Stimulated activated effector memory CD8-positive, alpha-beta T cell treated with anti-CD3 and anti-CD28 coated beads, Interleukin-12 subunit alpha, Interleukin-12 subunit beta, amount 100 ng/mL, for 72 hours (primary cell): ENCODE measurements around the gene TBC1D9.
"Not testable (repeated sequence)": the region's sequence is repeated elsewhere in the genome, so short reads cannot be mapped to it uniquely, and the experiment has no call there.

Experiments used
- ATAC-seq: fragments of 150-1000 bp; cut with Tn5 transposase; 2 replicates; pipeline ENCODE4 v1.10.0; 2021
- DNase-seq, 2 donors: peaks; one replicate each; pipeline ENCODE4 v3.0.0; 2021 to 2022; ENCODE audit warnings: low spot score in 2 of 2
- H3K27ac Mint-ChIP-seq: one replicate; pipeline ENCODE4 v1.8.0; 2022; ENCODE audit warnings: mild to moderate bottlenecking, mixed read lengths
- H3K36me3 Mint-ChIP-seq: one replicate; pipeline ENCODE4 v1.8.0; 2022; ENCODE audit warnings: mild to moderate bottlenecking, mixed read lengths
- H3K4me1 Mint-ChIP-seq: one replicate; pipeline ENCODE4 v1.8.0; 2022; ENCODE audit warnings: mixed read lengths
- H3K4me3 Mint-ChIP-seq: one replicate; pipeline ENCODE4 v1.8.0; 2022; ENCODE audit warnings: mild to moderate bottlenecking, mixed read lengths
- H3K9me3 Mint-ChIP-seq: one replicate; pipeline ENCODE4 v1.8.0; 2022; ENCODE audit warnings: mixed read lengths

The TBC1D9 gene

GRCh38 chr4:140756319-140757231 is at the start of gene TBC1D9:
Gene TBC1D9 (minus strand): TSS chr4:140756385. CDS start chr4:140756045, 340 bp downstream.
- no peak within 1 kb of the TSS for H3K27ac Mint-ChIP-seq
- DNase-seq (no peak), ATAC-seq (peak; percentile 48)
- H3K36me3 Mint-ChIP-seq = no peaks in the 10 kb centered on the region
- H3K4me1 Mint-ChIP-seq = no peaks in the 10 kb centered on the region
- no peak within 1 kb of the TSS for H3K4me3 Mint-ChIP-seq
- no peaks in the 10 kb centered on the region for H3K9me3 Mint-ChIP-seq

DNA sequence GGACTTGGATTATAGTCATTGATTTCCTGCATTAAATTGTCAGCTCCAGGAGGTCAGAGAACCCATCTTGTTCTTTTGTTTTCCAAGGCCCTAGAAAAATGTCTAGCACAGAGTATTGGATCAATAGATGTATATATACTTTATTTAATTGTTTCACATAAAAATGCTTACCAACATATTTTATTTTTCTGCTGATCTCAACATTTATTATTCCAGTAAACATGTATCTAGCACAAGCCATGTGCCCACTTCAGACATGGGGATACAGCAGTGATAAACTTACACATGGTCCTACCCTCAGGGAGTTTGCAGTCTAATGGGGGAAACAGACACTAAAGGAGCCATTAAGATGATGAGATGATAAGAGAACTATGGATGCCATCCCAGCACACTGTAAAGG is 49.1 kb upstream of the TBC1D9 start:
- H3K4me3 Mint-ChIP-seq = no peak overlapping the region

GRCh38 chr4:140802591-140802990 is 46.4 kb upstream of the TBC1D9 start:
- no peak for ATAC-seq
- Mint-ChIP-seq H3K27ac (no peak overlapping the region), H3K9me3 (peaks cover 3% of the 10 kb centered on the region), H3K4me1 (no peaks in the 10 kb centered on the region), H3K36me3 (no peaks in the 10 kb centered on the region), H3K4me3 (no peak overlapping the region)
- no peak for DNase-seq

More for the DNA sequence above, 49.1 kb upstream of the TBC1D9 start:
- no peak for ATAC-seq
- H3K9me3 Mint-ChIP-seq = no peaks in the 10 kb centered on the region
- H3K4me1 Mint-ChIP-seq = no peaks in the 10 kb centered on the region
- no peak overlapping the region for H3K27ac Mint-ChIP-seq
- H3K36me3 Mint-ChIP-seq = no peaks in the 10 kb centered on the region
- DNase-seq = no peak

- DNase-seq = no peak
- H3K36me3 Mint-ChIP-seq = no peaks in the 10 kb centered on the region
- no peak overlapping the region for H3K4me3 Mint-ChIP-seq
- H3K27ac Mint-ChIP-seq = no peak overlapping the region
- ATAC-seq = no peak
- H3K9me3 Mint-ChIP-seq = peaks cover 3% of the 10 kb centered on the region
- H3K4me1 Mint-ChIP-seq = no peaks in the 10 kb centered on the region
Observed at GRCh38 chr4:140800666-140801065, 44.5 kb upstream of the TBC1D9 start.

- Mint-ChIP-seq H3K36me3 (no peaks in the 10 kb centered on the region), H3K4me1 (no peaks in the 10 kb centered on the region), H3K27ac (no peak overlapping the region), H3K4me3 (no peak overlapping the region), H3K9me3 (peaks cover 3% of the 10 kb centered on the region)
- no peak for ATAC-seq
- DNase-seq = no peak
Observed at GRCh38 chr4:140799686-140800225, 43.6 kb upstream of the TBC1D9 start.

- Mint-ChIP-seq H3K27ac (no peak overlapping the region), H3K36me3 (no peaks in the 10 kb centered on the region), H3K4me3 (no peak overlapping the region), H3K4me1 (no peaks in the 10 kb centered on the region), H3K9me3 (no peaks in the 10 kb centered on the region)
- ATAC-seq (no peak), DNase-seq (no peak)
Observed at GRCh38 chr4:140793291-140793690, 37.1 kb upstream of the TBC1D9 start.

DNA sequence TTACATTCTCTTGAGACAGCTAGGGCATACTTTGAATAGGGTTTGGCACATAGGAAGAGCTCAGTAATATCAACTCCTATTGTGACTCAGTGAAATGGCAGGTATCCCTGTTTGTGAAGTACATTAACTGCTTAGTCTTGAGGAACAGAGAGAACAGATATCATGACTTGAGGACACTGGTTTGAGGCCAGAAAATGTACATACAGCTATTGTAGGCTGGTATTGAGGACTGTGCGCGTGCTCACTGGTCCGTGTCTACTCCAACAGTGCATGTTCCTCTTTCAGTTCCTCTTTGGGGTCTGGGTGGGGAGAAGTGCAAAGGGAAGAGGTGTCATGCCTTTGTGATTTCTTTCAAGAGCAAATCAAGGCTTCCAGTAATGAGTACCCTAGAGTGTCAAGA is 34.6 kb upstream of the TBC1D9 start:
- H3K36me3 Mint-ChIP-seq = no peaks in the 10 kb centered on the region
- no peak overlapping the region for H3K4me3 Mint-ChIP-seq
- no peak overlapping the region for H3K27ac Mint-ChIP-seq
- peak; percentile 54 for ATAC-seq
- no peak for DNase-seq
- no peaks in the 10 kb centered on the region for H3K4me1 Mint-ChIP-seq
- H3K9me3 Mint-ChIP-seq = peaks cover 3% of the 10 kb centered on the region

DNA sequence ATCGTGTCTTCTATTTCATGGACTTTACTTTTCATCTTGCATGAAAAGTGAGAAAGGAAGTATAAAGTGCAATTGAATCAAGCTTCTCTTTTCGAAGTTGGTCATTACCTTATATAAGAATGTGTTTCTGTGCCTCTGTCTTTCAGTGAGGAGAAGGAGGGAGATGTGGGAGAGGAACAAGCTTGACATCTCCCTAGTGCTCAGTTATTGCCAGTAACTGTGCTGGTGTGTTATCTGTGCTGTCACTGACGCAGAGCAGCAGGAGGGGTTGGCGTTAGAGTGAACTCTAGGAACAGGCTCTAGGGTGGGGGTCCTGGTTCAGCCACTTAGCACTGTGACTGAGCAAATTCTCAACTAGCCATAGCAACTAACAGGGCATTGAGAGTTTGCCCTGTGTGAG is 34.0 kb upstream of the TBC1D9 start:
- no peaks in the 10 kb centered on the region for H3K36me3 Mint-ChIP-seq
- no peak overlapping the region for H3K27ac Mint-ChIP-seq

DNA sequence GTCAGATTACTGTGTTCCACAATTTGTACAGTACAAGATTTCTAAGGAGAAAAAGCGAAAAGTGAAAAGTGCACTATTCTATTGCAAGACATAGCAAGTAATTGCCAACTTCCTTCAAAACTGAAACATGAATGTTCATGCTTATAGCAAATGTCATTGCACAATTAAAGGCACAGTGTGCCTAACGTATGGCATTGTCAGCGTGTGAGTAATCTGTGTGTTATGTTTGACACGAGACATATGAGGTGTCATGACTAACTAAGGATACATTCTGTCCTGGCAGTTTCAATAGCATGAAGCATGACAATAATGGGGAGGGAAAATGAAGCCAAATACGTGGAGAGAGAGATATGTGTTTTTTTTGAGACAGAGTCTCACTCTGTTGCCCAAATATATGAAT is 33.6 kb upstream of the TBC1D9 start:
- H3K4me1 Mint-ChIP-seq = no peaks in the 10 kb centered on the region
- no peak overlapping the region for H3K27ac Mint-ChIP-seq
- no peaks in the 10 kb centered on the region for H3K36me3 Mint-ChIP-seq
- no peak for DNase-seq
- H3K9me3 Mint-ChIP-seq = peaks cover 3% of the 10 kb centered on the region
- ATAC-seq = no peak
- H3K4me3 Mint-ChIP-seq = no peak overlapping the region

More for the DNA sequence above, 34.0 kb upstream of the TBC1D9 start:
- Mint-ChIP-seq H3K4me1 (no peaks in the 10 kb centered on the region), H3K9me3 (peaks cover 3% of the 10 kb centered on the region), H3K4me3 (no peak overlapping the region)
- DNase-seq = no peak
- ATAC-seq = no peak

DNA sequence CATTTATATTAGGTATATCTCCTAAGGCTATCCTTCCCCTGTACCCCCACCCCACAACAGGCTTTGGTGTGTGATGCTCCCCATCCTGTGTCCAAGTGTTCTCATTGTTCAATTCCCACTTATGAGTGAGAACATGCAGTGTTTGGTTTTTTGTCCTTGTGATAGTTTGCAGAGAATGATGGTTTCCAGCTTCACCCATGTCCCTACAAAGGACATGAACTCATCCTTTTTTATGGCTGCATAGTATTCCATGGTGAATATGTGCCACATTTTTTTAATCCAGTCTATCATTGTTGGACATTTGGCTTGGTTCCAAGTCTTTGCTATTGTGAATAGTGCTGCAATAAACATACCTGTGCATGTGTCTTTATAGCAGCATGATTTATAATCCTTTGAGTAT is 26.6 kb upstream of the TBC1D9 start:
- H3K4me3 Mint-ChIP-seq, H3K36me3 Mint-ChIP-seq, ATAC-seq, H3K9me3 Mint-ChIP-seq, H3K4me1 Mint-ChIP-seq, DNase-seq, H3K27ac Mint-ChIP-seq: not testable (repeated sequence)

DNA sequence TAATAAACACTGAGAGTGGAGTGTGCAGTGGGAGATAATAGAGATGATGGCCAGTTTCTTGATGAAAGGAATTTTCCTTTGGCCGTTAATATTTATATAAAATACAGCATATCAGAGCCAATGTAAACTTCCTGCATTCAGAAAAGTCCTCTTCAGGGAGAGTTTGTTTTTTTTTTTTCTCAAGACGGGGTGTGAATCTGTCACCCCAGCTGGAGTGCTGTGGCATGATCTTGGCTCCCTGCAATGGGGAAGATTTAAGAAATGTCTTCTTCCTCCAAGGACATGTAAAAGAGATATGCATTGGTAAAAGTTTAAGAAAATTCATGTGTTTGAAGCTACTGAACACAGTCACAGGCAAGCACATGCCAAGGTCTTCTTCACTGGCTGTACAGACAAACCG is 25.4 kb upstream of the TBC1D9 start:
- no peaks in the 10 kb centered on the region for H3K9me3 Mint-ChIP-seq
- no peak for ATAC-seq
- no peaks in the 10 kb centered on the region for H3K36me3 Mint-ChIP-seq
- no peak for DNase-seq
- H3K4me3 Mint-ChIP-seq = no peak overlapping the region
- no peak overlapping the region for H3K27ac Mint-ChIP-seq
- H3K4me1 Mint-ChIP-seq = no peaks in the 10 kb centered on the region

DNA sequence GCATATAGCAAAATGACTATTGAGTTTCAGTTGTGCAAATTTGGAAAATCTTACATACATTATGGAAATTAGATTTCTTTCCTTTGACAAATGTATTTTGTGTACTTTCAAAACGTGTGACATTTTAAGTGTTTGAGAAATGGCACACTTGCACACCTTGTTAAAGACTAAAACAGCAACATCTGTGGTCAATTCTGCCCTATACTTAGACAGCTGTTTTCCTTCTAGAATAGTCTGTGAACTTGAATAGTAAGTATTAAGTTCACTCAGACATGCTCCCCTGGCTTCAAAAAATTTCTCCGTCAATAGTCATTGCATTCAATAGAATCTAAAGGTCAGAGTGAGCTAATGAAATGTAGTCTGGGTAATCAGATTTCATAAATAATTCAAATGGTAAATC is 21.7 kb upstream of the TBC1D9 start:
- no peak overlapping the region for H3K27ac Mint-ChIP-seq
- no peak overlapping the region for H3K4me3 Mint-ChIP-seq
- no peak for ATAC-seq

DNA sequence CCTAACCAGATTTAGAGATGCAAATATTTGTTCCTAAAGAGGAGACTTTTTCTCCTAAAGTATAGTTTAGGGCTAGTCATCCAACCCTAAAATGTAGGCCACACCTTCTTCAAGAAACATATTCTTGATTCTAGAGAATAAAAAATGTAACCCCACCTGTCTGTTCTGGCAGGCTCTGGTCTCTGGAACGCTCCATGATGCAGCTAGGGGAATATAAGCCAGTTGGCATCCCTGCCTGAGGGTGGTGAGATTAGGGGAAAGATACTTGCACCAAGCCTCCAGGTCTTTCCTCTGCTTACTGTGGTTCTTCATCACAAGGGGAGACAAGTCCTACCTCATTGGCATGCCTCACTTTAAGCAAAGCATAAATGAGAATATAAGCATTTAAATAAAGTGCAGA is 21.2 kb upstream of the TBC1D9 start:
- Mint-ChIP-seq H3K36me3 (no peaks in the 10 kb centered on the region), H3K4me3 (no peak overlapping the region), H3K27ac (no peak overlapping the region), H3K9me3 (no peaks in the 10 kb centered on the region), H3K4me1 (no peaks in the 10 kb centered on the region)
- no peak for DNase-seq
- no peak for ATAC-seq

More for the DNA sequence above, 21.7 kb upstream of the TBC1D9 start:
- DNase-seq = no peak
- Mint-ChIP-seq H3K4me1 (no peaks in the 10 kb centered on the region), H3K36me3 (no peaks in the 10 kb centered on the region), H3K9me3 (no peaks in the 10 kb centered on the region)

DNA sequence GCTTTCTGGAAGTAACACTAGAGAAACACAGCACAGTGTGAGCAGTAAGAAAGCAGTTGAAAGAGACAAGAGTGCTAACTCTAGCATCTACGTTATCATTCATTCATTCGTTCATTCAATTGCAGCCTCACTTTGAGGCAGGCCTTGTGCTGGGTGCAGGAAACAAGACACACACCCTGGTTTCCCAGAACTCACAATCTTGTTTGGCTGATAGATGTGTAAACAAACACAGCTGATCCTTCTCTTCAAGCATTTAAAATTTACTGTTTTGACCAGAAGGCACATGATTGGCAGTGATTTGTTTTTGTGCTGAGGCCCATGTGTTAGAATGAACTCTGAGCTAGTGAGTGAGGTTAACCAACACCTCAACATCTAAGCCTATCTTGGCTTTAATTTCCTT is 20.4 kb upstream of the TBC1D9 start:
- no peaks in the 10 kb centered on the region for H3K4me1 Mint-ChIP-seq
- no peak for ATAC-seq
- no peak for DNase-seq
- H3K36me3 Mint-ChIP-seq = no peaks in the 10 kb centered on the region
- no peak overlapping the region for H3K4me3 Mint-ChIP-seq
- H3K27ac Mint-ChIP-seq = no peak overlapping the region
- no peaks in the 10 kb centered on the region for H3K9me3 Mint-ChIP-seq

GRCh38 chr4:140774956-140775355 is 18.8 kb upstream of the TBC1D9 start:
- H3K27ac Mint-ChIP-seq = no peak overlapping the region
- no peaks in the 10 kb centered on the region for H3K4me1 Mint-ChIP-seq
- H3K4me3 Mint-ChIP-seq = no peak overlapping the region
- DNase-seq (no peak), ATAC-seq (no peak)
- H3K9me3 Mint-ChIP-seq = no peaks in the 10 kb centered on the region
- H3K36me3 Mint-ChIP-seq = no peaks in the 10 kb centered on the region

DNA sequence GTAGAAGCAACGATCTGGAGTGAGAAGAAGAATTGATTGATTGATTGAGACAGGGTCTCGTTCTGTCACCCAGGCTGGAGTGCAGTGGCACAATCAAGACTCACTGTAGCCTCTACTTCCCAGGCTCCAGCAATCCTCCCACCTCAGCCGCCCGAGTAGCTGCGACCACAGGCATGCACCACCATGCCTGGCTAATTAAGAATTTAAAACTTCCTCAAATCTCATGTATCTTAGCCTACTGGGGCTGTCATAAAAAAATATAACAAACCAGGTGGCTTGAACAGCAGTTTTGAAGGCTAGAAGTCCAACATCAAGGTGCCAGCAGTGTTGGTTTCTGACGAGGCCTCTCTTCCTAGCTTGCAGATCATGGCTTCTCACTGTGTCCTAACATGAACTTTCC is 18.3 kb upstream of the TBC1D9 start:
- H3K27ac Mint-ChIP-seq = no peak overlapping the region
- no peaks in the 10 kb centered on the region for H3K4me1 Mint-ChIP-seq
- no peaks in the 10 kb centered on the region for H3K9me3 Mint-ChIP-seq
- no peak overlapping the region for H3K4me3 Mint-ChIP-seq
- DNase-seq (no peak), ATAC-seq (no peak)
- H3K36me3 Mint-ChIP-seq = no peaks in the 10 kb centered on the region
